AG09319 (cell line): ENCODE measurements around the gene FASTKD3.

Experiments
- DNase-seq: peaks from one replicate; pipeline ENCODE4 v3.0.0-alpha.2; 2010; ENCODE audit warnings: low read depth; ENCODE audit errors: extremely low read depth
- TF ChIP-seq, protein P1 (sequence below): IDR thresholded peaks from 2 replicates; pipeline ENCODE4 v1.5.1; 2011; ENCODE audit warnings: low read depth, mild to moderate bottlenecking, inconsistent platforms, low read length, moderate library complexity

FASTKD3 gene

GRCh38 chr5:7907612-7908011, 38.8 kb upstream of the FASTKD3 start:
- DNase-seq, result no peak
- TF ChIP-seq, protein P1, sequence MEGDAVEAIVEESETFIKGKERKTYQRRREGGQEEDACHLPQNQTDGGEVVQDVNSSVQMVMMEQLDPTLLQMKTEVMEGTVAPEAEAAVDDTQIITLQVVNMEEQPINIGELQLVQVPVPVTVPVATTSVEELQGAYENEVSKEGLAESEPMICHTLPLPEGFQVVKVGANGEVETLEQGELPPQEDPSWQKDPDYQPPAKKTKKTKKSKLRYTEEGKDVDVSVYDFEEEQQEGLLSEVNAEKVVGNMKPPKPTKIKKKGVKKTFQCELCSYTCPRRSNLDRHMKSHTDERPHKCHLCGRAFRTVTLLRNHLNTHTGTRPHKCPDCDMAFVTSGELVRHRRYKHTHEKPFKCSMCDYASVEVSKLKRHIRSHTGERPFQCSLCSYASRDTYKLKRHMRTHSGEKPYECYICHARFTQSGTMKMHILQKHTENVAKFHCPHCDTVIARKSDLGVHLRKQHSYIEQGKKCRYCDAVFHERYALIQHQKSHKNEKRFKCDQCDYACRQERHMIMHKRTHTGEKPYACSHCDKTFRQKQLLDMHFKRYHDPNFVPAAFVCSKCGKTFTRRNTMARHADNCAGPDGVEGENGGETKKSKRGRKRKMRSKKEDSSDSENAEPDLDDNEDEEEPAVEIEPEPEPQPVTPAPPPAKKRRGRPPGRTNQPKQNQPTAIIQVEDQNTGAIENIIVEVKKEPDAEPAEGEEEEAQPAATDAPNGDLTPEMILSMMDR, result no peak

DNA sequence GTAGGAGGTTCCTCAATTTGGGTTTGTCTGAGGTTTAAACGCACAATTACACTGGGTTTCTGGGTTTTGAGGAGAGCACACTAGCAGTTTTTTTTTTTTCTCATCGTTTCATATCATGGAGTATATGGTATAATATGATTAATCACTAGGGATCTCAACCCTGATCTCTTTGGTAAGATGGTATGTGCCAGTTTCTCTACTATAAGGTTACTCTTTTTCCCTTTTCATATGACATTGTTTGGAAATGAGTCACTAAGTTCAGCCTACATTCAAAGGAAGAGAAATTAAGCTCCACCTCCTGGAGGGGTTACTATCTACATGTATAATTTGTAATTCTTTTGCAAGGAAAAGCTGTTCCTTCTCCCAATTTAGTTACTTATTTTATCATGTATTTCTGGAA, 35.3 kb upstream of the FASTKD3 start:
- DNase-seq, result no peak
- TF ChIP-seq, protein P1, result no peak

DNA sequence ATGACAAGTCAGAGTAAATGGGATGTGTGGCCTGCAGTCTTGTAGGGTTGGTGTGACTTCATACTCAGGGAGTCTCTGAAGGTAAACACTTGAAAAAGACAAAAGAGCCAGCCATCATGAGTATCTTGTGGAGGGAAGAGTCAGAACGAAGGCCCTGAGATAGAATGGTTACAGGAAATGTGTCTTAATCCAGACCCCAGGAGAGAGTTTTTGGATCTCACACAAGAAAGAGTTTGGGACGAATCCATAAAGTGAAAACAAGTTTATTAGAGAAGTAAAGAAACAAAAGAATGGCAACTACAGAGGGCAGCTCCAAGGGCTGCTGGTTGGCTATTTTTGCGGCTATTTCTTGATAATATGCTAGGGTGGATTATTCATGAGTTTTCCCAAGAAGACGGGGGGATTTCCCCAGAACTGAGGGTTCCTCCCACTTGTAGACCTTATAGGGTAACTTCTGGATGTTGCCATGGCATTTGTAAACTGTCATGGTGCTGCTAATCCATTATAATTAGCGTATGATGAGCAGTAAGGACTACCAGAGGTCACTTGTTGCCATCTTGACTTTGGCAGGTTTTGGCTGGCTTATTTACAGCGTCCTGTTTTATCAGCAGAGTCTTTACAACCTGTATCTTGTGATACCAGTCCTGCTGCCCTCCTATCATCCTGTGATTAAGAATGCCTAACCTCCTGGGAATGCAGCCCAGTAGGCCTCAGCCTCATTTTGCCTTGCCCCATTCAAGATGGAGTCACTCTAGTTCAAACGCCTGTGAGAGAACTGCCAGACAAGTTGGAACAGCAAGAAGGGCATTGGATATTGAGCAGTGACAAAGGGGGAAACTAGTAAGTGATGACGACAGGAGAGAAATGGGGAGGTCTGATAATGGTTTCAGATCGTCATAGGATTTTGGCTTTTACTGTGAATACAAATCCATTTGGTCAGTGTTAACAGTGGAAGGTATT, 34.1 kb upstream of the FASTKD3 start:
- no peak for DNase-seq
- TF ChIP-seq, protein P1, result no peak

- DNase-seq, result no peak
- TF ChIP-seq, protein P1, result no peak
Measured at GRCh38 chr5:7902201-7902600, 33.4 kb upstream of the FASTKD3 start.

- TF ChIP-seq, protein P1, result peak; percentile 25
Measured at GRCh38 chr5:7897014-7897600, 28.3 kb upstream of the FASTKD3 start.

GRCh38 chr5:7894860-7895259, 26.0 kb upstream of the FASTKD3 start:
- no peak for DNase-seq
- TF ChIP-seq, protein P1, result no peak

More at GRCh38 chr5:7897014-7897600, 28.3 kb upstream of the FASTKD3 start:
- no peak for DNase-seq

DNA sequence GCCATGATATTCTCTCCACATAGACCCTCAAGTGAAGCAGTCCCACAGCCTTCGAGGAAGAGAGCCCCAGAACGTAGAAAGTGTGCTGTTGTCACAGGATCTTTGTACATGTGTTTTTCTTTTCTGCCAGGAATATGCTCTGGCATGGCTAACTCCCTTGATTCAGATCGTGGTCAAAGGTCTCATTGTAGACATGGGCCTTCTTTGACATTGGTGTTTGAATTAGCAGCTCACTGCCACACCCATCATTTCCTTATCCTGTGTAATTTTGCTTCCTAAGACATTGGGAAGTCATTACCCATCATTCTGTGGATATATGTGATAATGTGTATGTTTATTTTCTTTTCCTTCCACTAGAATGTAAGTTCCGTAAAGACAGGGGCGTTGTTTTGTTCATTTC, 25.6 kb upstream of the FASTKD3 start:
- DNase-seq, result no peak
- TF ChIP-seq, protein P1, result no peak
